ENCODE measurements around the gene TUT4. TPM values are rescaled to one million over a fixed set of nuclear protein-coding genes. Genes with fewer than 3 reads are reported as not detected.

The TUT4 gene
- total RNA-seq, 1 donor from 2014 or later = 30.9 TPM

DNA sequence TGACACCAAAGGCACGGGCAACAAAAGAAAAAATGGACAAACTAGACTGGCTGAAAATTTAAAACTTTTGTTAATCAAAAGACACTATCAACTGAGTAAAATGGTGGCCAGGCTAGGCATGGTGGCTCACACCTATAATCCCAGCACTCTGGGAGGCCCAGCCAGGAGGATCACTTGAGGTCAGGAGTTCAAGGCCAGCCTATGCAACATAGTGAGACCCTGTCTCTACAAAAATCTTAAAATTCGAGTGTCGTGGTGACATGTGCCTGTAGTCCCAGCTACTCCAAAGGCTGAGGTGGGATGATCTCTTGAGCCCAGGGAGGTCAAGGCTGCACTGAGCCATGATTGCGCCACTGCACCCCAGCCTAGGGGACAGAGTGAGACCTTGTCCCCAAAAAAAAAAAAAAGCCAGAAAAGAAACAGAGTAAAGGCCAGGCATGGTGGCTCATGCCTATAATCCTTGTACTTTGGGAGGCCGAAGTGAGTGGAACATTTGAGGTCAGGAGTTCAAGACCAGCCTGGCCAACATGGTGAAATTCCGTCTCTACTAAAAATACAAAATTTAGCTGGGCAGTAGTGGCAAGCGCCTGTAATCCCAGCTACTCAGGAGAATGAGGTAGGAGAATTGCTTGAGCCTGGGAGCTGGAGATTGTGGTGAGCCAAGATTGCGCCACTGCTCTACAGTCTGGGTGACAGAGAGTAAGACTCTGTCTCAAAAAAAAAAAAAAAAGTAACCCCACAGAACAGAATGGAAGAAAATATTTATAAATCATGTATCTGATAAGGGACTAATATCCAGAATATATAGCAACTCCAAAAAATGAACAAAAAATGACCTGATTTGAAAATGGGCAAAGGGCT, 8.0 kb downstream of the TUT4 start:
- TF ChIP-seq, protein P1, sequence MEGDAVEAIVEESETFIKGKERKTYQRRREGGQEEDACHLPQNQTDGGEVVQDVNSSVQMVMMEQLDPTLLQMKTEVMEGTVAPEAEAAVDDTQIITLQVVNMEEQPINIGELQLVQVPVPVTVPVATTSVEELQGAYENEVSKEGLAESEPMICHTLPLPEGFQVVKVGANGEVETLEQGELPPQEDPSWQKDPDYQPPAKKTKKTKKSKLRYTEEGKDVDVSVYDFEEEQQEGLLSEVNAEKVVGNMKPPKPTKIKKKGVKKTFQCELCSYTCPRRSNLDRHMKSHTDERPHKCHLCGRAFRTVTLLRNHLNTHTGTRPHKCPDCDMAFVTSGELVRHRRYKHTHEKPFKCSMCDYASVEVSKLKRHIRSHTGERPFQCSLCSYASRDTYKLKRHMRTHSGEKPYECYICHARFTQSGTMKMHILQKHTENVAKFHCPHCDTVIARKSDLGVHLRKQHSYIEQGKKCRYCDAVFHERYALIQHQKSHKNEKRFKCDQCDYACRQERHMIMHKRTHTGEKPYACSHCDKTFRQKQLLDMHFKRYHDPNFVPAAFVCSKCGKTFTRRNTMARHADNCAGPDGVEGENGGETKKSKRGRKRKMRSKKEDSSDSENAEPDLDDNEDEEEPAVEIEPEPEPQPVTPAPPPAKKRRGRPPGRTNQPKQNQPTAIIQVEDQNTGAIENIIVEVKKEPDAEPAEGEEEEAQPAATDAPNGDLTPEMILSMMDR (IDR thresholded peaks at IDR 0.05; ENCODE audit: borderline replicate concordance) = no peak

DNA sequence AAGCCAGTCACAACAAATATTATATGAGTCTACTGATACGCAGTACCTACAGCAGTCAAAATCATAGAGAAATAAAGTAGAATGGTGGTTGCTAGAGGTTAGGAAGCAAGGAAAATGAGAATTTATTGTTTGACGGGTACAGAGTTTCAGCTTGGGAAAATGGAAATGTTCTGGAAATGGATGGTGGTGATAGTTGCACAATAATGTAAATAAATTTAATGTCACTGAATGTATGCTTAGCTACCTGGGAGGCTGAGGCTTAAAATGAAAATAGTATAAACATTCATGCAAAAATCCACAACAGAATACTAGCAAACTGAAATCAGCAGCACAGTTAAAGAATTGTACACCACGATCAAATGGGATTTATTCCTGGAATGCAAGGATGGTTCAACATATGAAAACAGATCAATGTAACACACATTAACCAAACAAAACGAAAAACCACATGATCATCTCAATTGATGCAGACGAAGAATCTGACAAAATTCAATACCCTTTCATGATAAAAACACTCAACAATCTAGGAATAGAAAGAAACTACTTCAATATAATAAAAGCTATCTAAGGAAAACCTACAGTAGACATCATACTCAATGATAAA, 10.7 kb downstream of the TUT4 start:
- no peak for DNase-seq
- peaks cover 45% of the 10 kb centered on the region for H3K9me3 ChIP-seq (replicated peaks)
- H3K27me3 ChIP-seq (ENCODE audit: low read depth) = no peaks in the 10 kb centered on the region
- H3K27ac ChIP-seq (replicated peaks) = no peak overlapping the region
- no peaks in the 10 kb centered on the region for H3K4me1 ChIP-seq
- H3K36me3 ChIP-seq = peaks cover 20% of the 10 kb centered on the region
- intact Hi-C loops (cut with micrococcal nuclease) = no loop called here
- H3K4me3 ChIP-seq = no peak overlapping the region
- TF ChIP-seq, protein P1 (IDR thresholded peaks at IDR 0.05; ENCODE audit: borderline replicate concordance) = no peak

More for the DNA sequence above, 8.0 kb downstream of the TUT4 start:
- Histone ChIP-seq H3K4me3 (no peak overlapping the region), H3K27ac (replicated peaks) (no peak overlapping the region), H3K4me1 (no peaks in the 10 kb centered on the region), H3K9me3 (replicated peaks) (peaks cover 45% of the 10 kb centered on the region), H3K27me3 (ENCODE audit: low read depth) (no peaks in the 10 kb centered on the region), H3K36me3 (peaks cover 20% of the 10 kb centered on the region)
- DNase-seq = no peak
- intact Hi-C loops (cut with micrococcal nuclease) = no loop called here

DNA sequence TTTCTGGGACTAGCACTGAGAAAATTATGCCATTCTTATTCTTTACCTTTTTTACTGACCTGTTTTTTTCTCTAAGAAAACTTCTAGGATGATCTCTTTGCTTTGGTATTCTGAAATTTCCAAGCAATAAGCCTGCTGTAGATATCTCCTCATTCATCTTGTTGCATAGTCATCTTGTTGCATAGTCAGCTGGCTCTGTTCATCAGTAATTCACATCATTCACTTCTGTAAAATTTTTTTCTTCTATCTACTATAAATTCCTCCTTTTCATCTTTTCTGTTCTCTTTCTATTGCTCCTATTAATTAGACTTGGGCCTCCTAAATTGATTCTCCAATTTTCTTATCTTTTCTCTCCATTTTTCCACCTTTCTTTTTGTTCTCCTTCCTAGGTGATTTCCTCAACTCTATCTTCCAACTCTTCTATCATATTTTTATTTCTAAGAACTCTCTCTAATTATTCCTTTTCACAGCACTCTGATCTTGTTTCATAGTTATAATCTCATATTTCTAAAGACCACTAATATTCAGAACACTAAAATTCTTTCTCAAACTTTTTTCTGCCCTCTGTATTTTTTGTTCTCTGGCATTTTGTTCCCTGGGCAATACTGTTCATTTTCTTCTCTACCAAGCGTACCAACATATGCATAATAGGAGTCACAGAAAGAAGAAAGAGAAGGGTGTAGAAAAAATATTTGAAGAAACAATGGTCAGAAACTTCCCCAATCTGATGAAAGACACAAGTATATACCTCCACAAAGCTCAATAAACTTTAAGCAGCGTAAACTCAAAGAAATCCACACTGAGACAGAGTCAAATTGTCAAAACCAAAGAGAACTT, 17.7 kb downstream of the TUT4 start:
- no peak overlapping the region for H3K27ac ChIP-seq (replicated peaks)
- H3K9me3 ChIP-seq (replicated peaks) = peaks cover 15% of the 10 kb centered on the region
- TF ChIP-seq, protein P1 (IDR thresholded peaks at IDR 0.05; ENCODE audit: borderline replicate concordance) = no peak
- intact Hi-C loops (cut with micrococcal nuclease) = no loop called here
- H3K27me3 ChIP-seq (ENCODE audit: low read depth) = no peaks in the 10 kb centered on the region
- H3K36me3 ChIP-seq = no peaks in the 10 kb centered on the region
- no peak overlapping the region for H3K4me3 ChIP-seq
- no peak for DNase-seq
- no peaks in the 10 kb centered on the region for H3K4me1 ChIP-seq

DNA sequence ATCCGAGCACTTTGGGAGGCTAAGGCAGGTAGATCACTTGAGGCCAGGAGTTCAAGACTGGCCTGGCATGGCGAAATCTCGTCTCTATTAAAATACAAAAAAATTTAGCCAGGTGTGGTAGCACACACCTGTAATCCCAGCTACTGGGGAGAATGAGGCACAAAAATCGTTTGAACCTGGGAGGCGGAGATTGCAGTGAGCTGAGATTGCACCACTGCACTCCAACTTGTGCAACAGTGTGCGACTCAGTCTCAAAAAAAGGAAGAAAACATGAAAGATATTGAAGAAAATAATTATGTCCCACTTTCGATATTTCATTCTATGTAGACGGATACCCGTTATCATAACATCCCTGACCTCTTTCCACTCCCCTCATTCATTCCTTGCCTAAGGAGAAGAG, 19.2 kb downstream of the TUT4 start:
- intact Hi-C loops (cut with micrococcal nuclease) = no loop called here
- TF ChIP-seq, protein P1 (IDR thresholded peaks at IDR 0.05; ENCODE audit: borderline replicate concordance) = no peak

DNA sequence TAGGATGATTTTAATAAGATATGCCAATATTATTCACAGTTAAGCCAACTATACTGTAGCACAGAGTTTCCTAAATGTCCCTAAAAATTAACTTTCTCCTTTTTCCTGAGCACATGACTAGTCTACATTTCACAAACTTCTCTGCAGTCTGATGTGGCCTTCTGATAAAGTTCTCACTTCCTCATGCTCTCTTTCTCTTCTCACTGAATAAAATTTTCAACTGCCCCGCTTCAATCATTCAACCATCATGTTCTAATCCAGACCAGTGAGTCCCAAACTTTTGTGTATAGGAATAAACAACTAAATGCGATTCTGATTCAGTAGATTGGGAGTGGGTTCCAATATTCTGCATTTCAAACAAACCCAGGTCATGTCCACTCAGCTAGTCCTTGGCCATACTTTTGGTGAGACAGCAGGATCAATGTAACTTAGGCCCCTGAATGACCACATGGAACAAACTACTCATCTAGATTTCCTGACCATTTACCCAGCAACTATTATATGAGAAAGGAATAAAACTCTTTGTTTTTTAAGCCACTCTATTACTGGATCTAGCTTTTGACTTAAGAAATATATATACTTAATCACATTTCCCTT, 20.1 kb downstream of the TUT4 start:
- TF ChIP-seq, protein P1 (IDR thresholded peaks at IDR 0.05; ENCODE audit: borderline replicate concordance) = no peak
- peaks cover 15% of the 10 kb centered on the region for H3K9me3 ChIP-seq (replicated peaks)
- intact Hi-C loops (cut with micrococcal nuclease) = no loop called here
- H3K27ac ChIP-seq (replicated peaks) = no peak overlapping the region
- no peak for DNase-seq
- no peak overlapping the region for H3K4me3 ChIP-seq
- no peaks in the 10 kb centered on the region for H3K27me3 ChIP-seq (ENCODE audit: low read depth)
- H3K36me3 ChIP-seq = peaks cover 5% of the 10 kb centered on the region
- no peaks in the 10 kb centered on the region for H3K4me1 ChIP-seq

More for the DNA sequence above, 19.2 kb downstream of the TUT4 start:
- DNase-seq = no peak
- H3K27me3 ChIP-seq (ENCODE audit: low read depth) = no peaks in the 10 kb centered on the region
- no peaks in the 10 kb centered on the region for H3K4me1 ChIP-seq
- peaks cover 15% of the 10 kb centered on the region for H3K9me3 ChIP-seq (replicated peaks)
- H3K36me3 ChIP-seq = no peaks in the 10 kb centered on the region
- no peak overlapping the region for H3K4me3 ChIP-seq
- H3K27ac ChIP-seq (replicated peaks) = no peak overlapping the region
